Uterus (tissue), 2 donors: Measurements from ENCODE around the gene ZNF735.

Source experiments
- POLR2A ChIP-seq, 2 donors: fragments of 450-650 bp; IDR thresholded peaks; one replicate each; pipeline ENCODE4 v1.6.1; 2016; ENCODE audit warnings: antibody characterized with exemption in 2 of 2, mild to moderate bottlenecking in 1 of 2, moderate library complexity in 1 of 2
- TF ChIP-seq, protein P1 (sequence below), 4 experiments: fragments of 200-600 bp in 2 of 4; fragments of 450-650 bp in 2 of 4; sonication (generic) in 2 of 4; IDR thresholded peaks; one replicate each; pipeline ENCODE4 v1.5.1; 2016 to 2019; ENCODE audit warnings: antibody characterized with exemption in 4 of 4, mild to moderate bottlenecking in 2 of 4, moderate library complexity in 1 of 4

- no peak for TF ChIP-seq POLR2A (IDR thresholded peaks at IDR 0.05)
- TF ChIP-seq, protein P1, sequence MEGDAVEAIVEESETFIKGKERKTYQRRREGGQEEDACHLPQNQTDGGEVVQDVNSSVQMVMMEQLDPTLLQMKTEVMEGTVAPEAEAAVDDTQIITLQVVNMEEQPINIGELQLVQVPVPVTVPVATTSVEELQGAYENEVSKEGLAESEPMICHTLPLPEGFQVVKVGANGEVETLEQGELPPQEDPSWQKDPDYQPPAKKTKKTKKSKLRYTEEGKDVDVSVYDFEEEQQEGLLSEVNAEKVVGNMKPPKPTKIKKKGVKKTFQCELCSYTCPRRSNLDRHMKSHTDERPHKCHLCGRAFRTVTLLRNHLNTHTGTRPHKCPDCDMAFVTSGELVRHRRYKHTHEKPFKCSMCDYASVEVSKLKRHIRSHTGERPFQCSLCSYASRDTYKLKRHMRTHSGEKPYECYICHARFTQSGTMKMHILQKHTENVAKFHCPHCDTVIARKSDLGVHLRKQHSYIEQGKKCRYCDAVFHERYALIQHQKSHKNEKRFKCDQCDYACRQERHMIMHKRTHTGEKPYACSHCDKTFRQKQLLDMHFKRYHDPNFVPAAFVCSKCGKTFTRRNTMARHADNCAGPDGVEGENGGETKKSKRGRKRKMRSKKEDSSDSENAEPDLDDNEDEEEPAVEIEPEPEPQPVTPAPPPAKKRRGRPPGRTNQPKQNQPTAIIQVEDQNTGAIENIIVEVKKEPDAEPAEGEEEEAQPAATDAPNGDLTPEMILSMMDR (IDR thresholded peaks at IDR 0.05), result no peak
Measured at GRCh38 chr7:64192148-64192704, 14.8 kb upstream of the ZNF735 start.
